ENCODE data around the gene PARVB.
"Not testable (repeated sequence)": the region's sequence is repeated elsewhere in the genome, so short reads cannot be mapped to it uniquely, and the experiment has no call there.

PARVB gene

DNA sequence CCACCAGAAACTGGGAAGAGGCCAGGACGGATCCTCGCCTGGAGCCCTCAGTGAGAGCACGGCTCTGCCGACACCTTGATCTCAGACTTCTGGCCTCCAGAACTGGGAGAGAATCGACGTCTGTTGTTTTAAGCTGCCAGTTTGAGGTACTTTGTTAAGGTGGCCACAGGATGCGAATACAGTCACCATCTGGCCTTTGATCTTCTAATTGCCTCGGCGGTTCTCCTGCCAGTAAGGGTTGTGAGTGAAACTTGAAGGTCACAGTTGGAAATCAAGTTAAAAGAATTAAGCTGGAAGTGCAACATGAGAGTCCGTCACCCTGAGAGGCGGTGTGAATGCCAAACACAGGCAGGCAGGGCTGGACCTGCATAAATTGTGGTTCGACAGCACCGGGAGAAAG lies 27.9 kb downstream of the PARVB start:
- Histone ChIP-seq H3K36me3 (ENCODE audit: control insufficient read depth, insufficient read depth, low read length) (no peaks in the 10 kb centered on the region), H3K4me3 (ENCODE audit: insufficient read depth, low read depth, low read length) (no peak overlapping the region), H3K27ac (ENCODE audit: insufficient read depth, low read depth, low read length, poor library complexity, severe bottlenecking) (no peak overlapping the region), H3K4me1 (ENCODE audit: control insufficient read depth, insufficient read depth, low read length) (peaks cover 13% of the 10 kb centered on the region), H3K9me3 (ENCODE audit: control insufficient read depth, low read length) (no peaks in the 10 kb centered on the region), H3K27me3 (ENCODE audit: control insufficient read depth, insufficient read depth, low read length, poor library complexity, severe bottlenecking) (no peaks in the 10 kb centered on the region)
- WGBS, 2 experiments = 50% methylated on average over 13 of the region's 13 CpGs

GRCh38 chr22:44055805-44056204 lies 31.7 kb downstream of the PARVB start:
- Histone ChIP-seq H3K9me3 (ENCODE audit: control insufficient read depth, low read length) (no peaks in the 10 kb centered on the region), H3K4me1 (ENCODE audit: control insufficient read depth, insufficient read depth, low read length) (peaks cover 11% of the 10 kb centered on the region), H3K4me3 (ENCODE audit: insufficient read depth, low read depth, low read length) (no peak overlapping the region), H3K27me3 (ENCODE audit: control insufficient read depth, insufficient read depth, low read length, poor library complexity, severe bottlenecking) (no peaks in the 10 kb centered on the region), H3K27ac (ENCODE audit: insufficient read depth, low read depth, low read length, poor library complexity, severe bottlenecking) (no peak overlapping the region), H3K36me3 (ENCODE audit: control insufficient read depth, insufficient read depth, low read length) (no peaks in the 10 kb centered on the region)
- 93 to 94% methylated on average over 16 of the region's 16 CpGs for WGBS, 2 experiments

GRCh38 chr22:44056649-44057048 lies 32.5 kb downstream of the PARVB start:
- H3K9me3 ChIP-seq (ENCODE audit: control insufficient read depth, low read length); H3K27ac ChIP-seq (ENCODE audit: insufficient read depth, low read depth, low read length, poor library complexity, severe bottlenecking); H3K4me3 ChIP-seq (ENCODE audit: insufficient read depth, low read depth, low read length); H3K27me3 ChIP-seq (ENCODE audit: control insufficient read depth, insufficient read depth, low read length, poor library complexity, severe bottlenecking); H3K36me3 ChIP-seq (ENCODE audit: control insufficient read depth, insufficient read depth, low read length): not testable (repeated sequence)
- H3K4me1 ChIP-seq (ENCODE audit: control insufficient read depth, insufficient read depth, low read length) = peaks cover 11% of the 10 kb centered on the region
- WGBS, 2 experiments = 74 to 86% methylated on average over 3 to 4 of the region's 4 CpGs

DNA sequence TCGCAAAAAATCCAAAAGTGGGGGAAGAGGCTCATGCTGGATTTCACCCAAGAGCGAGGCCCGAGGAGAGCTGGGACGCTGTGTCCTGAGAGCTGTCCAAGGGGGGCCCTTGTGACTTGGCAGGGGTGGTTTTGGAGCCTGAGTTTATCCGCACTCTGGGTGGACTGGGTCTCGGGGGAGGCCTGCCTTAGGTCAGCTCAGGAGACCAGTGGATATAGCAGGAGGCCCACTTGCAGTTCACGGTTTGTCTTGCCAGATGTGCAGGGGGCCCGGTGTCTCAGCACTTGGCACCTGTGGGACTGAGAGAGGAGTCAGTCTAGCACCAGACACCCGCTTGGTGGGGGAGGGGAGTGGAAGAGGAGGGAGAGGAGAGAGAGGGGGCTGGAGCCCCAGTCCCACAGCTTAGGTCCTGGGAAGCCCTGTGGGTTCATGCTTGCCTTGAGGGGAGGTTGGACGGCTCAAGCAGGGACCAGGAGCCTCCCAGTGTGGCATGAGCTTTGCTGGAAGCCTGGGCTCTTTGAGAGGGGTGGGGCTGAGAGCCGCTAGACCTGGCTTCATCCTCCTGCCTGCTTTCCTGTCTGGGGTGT lies 33.4 kb downstream of the PARVB start:
- H3K27me3 ChIP-seq (ENCODE audit: control insufficient read depth, insufficient read depth, low read length, poor library complexity, severe bottlenecking) = no peaks in the 10 kb centered on the region
- no peak overlapping the region for H3K4me3 ChIP-seq (ENCODE audit: insufficient read depth, low read depth, low read length)
- H3K9me3 ChIP-seq (ENCODE audit: control insufficient read depth, low read length) = no peaks in the 10 kb centered on the region
- H3K36me3 ChIP-seq (ENCODE audit: control insufficient read depth, insufficient read depth, low read length) = no peaks in the 10 kb centered on the region
- H3K4me1 ChIP-seq (ENCODE audit: control insufficient read depth, insufficient read depth, low read length) = peaks cover 8% of the 10 kb centered on the region
- WGBS, 2 experiments = 83 to 86% methylated on average over 11 of the region's 11 CpGs
- H3K27ac ChIP-seq (ENCODE audit: insufficient read depth, low read depth, low read length, poor library complexity, severe bottlenecking) = no peak overlapping the region

DNA sequence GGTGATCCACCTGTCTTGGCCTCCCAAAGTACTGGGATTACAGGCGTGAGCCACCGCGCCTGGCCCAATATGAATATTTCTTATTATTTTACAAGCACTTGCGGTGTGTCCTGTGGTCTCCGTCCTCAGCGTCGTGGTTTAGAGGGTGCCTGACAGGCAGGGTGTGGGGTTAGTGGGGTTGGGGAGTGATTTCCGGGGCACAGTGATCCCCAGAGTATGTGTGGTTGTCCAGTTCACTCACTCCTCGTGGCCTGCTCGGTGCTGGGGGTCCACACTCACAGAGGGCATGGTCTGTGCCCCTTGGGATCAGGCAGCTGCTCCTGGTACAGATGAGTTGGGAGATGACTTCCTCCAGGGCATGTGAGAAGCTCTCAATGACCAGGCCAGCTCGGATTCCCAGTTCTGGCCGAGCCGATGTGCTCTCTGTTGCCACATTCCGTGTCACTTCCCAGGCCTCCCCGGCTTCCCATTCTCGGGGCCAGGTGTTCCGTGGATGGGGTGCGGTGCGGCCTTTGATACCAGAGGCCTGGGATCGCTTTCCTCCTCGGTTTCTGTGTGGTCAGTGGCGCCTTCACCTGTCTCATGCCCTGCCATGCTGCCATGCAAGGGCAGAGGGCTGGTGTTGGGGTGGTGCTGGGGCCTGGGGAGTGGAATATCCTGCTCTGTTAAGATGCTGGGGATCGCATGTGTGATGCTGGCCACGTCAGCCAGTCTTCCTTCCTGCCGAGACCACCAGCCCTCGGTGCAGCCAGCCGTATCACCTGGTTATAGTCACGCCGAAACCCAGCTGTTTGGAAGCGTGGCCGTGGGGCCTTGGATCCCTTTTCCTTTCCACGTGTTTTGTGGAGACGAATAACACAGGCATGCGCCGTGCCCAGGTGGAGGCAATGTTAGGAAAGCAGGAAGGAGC lies 39.6 kb downstream of the PARVB start:
- peaks cover 5% of the 10 kb centered on the region for H3K4me1 ChIP-seq (ENCODE audit: control insufficient read depth, insufficient read depth, low read length)
- H3K27me3 ChIP-seq (ENCODE audit: control insufficient read depth, insufficient read depth, low read length, poor library complexity, severe bottlenecking) = no peaks in the 10 kb centered on the region
- WGBS, 2 experiments = 94 to 96% methylated on average over 35 of the region's 35 CpGs
- no peaks in the 10 kb centered on the region for H3K9me3 ChIP-seq (ENCODE audit: control insufficient read depth, low read length)
- H3K27ac ChIP-seq (ENCODE audit: insufficient read depth, low read depth, low read length, poor library complexity, severe bottlenecking) = no peak overlapping the region
- H3K4me3 ChIP-seq (ENCODE audit: insufficient read depth, low read depth, low read length) = no peak overlapping the region
- no peaks in the 10 kb centered on the region for H3K36me3 ChIP-seq (ENCODE audit: control insufficient read depth, insufficient read depth, low read length)

DNA sequence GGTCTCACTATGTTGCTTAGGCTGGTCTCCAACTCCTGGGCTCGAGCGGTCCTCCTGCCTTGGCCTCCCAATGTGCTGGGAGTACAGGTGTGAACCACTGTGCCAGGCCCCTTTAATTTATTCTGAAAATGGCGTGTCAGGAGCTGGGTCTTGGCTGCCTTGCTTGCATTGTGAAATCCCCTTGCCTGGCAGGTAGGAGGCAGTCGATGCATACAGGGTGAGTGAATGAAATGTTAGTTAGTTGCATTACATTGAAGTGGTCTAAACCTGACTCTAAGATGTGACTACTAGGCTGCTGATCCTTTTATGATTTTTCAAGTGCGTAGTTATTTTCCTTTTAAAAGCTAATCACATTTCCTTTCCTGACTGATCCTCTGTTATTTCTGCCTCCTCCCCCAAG lies 42.9 kb downstream of the PARVB start:
- Histone ChIP-seq H3K27me3 (ENCODE audit: control insufficient read depth, insufficient read depth, low read length, poor library complexity, severe bottlenecking) (no peaks in the 10 kb centered on the region), H3K9me3 (ENCODE audit: control insufficient read depth, low read length) (no peaks in the 10 kb centered on the region)
- 86 to 90% methylated on average over 5 of the region's 5 CpGs for WGBS, 2 experiments

GRCh38 chr22:44067901-44068300 lies 43.8 kb downstream of the PARVB start:
- no peak overlapping the region for H3K27ac ChIP-seq (ENCODE audit: insufficient read depth, low read depth, low read length, poor library complexity, severe bottlenecking)
- no peaks in the 10 kb centered on the region for H3K4me1 ChIP-seq (ENCODE audit: control insufficient read depth, insufficient read depth, low read length)
- WGBS, 2 experiments = 77 to 83% methylated on average over 10 of the region's 10 CpGs
- H3K36me3 ChIP-seq (ENCODE audit: control insufficient read depth, insufficient read depth, low read length) = no peaks in the 10 kb centered on the region
- H3K27me3 ChIP-seq (ENCODE audit: control insufficient read depth, insufficient read depth, low read length, poor library complexity, severe bottlenecking) = no peaks in the 10 kb centered on the region
- no peaks in the 10 kb centered on the region for H3K9me3 ChIP-seq (ENCODE audit: control insufficient read depth, low read length)
- no peak overlapping the region for H3K4me3 ChIP-seq (ENCODE audit: insufficient read depth, low read depth, low read length)

More for the DNA sequence above, 42.9 kb downstream of the PARVB start:
- Histone ChIP-seq H3K36me3 (ENCODE audit: control insufficient read depth, insufficient read depth, low read length) (no peaks in the 10 kb centered on the region), H3K27ac (ENCODE audit: insufficient read depth, low read depth, low read length, poor library complexity, severe bottlenecking) (no peak overlapping the region), H3K4me3 (ENCODE audit: insufficient read depth, low read depth, low read length) (no peak overlapping the region), H3K4me1 (ENCODE audit: control insufficient read depth, insufficient read depth, low read length) (peaks cover 5% of the 10 kb centered on the region)

- no peak overlapping the region for H3K4me3 ChIP-seq (ENCODE audit: insufficient read depth, low read depth, low read length)
Measured at GRCh38 chr22:44068422-44069191, 44.5 kb downstream of the PARVB start.

DNA sequence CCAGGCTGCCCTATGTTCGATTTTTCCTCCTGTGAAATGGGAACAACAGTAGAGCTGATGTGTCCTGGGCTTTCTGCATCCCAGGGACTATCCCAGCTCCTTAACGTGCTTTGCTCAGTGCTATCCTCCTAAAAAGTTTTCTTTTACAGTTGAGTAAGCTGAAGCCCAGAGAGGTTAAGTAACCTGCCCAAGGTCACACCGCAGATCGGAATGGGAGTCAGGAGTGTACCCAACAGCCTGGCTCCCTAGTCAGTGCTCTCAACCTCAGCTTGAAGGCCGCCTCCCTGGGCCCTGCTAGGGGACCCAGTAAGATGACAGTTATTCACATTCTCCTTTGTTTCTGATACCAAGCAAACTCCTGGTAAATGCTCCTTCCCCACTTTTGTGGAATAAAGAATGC lies 45.9 kb downstream of the PARVB start:
- no peaks in the 10 kb centered on the region for H3K9me3 ChIP-seq (ENCODE audit: control insufficient read depth, low read length)
- peaks cover 13% of the 10 kb centered on the region for H3K4me1 ChIP-seq (ENCODE audit: control insufficient read depth, insufficient read depth, low read length)
- H3K36me3 ChIP-seq (ENCODE audit: control insufficient read depth, insufficient read depth, low read length) = no peaks in the 10 kb centered on the region
- no peak overlapping the region for H3K4me3 ChIP-seq (ENCODE audit: insufficient read depth, low read depth, low read length)
- 97% methylated on average over 5 of the region's 5 CpGs for WGBS, 2 experiments
- no peak overlapping the region for H3K27ac ChIP-seq (ENCODE audit: insufficient read depth, low read depth, low read length, poor library complexity, severe bottlenecking)
- H3K27me3 ChIP-seq (ENCODE audit: control insufficient read depth, insufficient read depth, low read length, poor library complexity, severe bottlenecking) = no peaks in the 10 kb centered on the region

More at GRCh38 chr22:44068422-44069191, 44.5 kb downstream of the PARVB start:
- 93 to 94% methylated on average over 30 of the region's 30 CpGs for WGBS, 2 experiments
- Histone ChIP-seq H3K9me3 (ENCODE audit: control insufficient read depth, low read length) (no peaks in the 10 kb centered on the region), H3K36me3 (ENCODE audit: control insufficient read depth, insufficient read depth, low read length) (no peaks in the 10 kb centered on the region), H3K27ac (ENCODE audit: insufficient read depth, low read depth, low read length, poor library complexity, severe bottlenecking) (no peak overlapping the region), H3K4me1 (ENCODE audit: control insufficient read depth, insufficient read depth, low read length) (no peaks in the 10 kb centered on the region), H3K27me3 (ENCODE audit: control insufficient read depth, insufficient read depth, low read length, poor library complexity, severe bottlenecking) (no peaks in the 10 kb centered on the region)

DNA sequence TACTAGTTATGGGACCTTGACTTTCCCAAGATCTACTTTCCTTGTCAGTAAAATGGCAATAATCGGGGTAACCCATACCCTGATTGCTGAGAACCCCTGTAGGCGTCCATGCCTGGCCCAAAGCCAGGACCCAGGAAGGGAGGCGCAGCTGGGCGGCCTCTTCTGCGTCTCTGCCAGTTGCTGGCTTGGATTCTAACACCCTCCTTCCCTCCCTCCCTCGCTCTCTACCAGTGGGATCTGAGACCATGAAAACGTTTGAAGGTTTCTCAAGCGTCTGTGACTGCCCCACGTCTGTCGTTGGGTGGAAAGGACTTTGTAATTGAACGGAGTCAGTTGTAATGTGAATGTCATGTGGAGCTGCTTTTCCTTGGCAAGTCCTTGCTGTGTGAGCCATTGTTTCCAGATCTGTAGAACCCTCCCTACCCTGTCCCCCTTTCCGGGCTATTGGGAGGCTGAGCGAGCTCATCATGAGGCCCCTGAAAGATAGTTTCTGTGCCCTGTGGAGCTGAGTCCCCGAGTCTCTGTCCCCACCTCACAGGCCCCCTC lies 47.8 kb downstream of the PARVB start:
- Histone ChIP-seq H3K36me3 (ENCODE audit: control insufficient read depth, insufficient read depth, low read length) (no peaks in the 10 kb centered on the region), H3K4me1 (ENCODE audit: control insufficient read depth, insufficient read depth, low read length) (peaks cover 13% of the 10 kb centered on the region), H3K27me3 (ENCODE audit: control insufficient read depth, insufficient read depth, low read length, poor library complexity, severe bottlenecking) (no peaks in the 10 kb centered on the region), H3K9me3 (ENCODE audit: control insufficient read depth, low read length) (no peaks in the 10 kb centered on the region), H3K4me3 (ENCODE audit: insufficient read depth, low read depth, low read length) (no peak overlapping the region), H3K27ac (ENCODE audit: insufficient read depth, low read depth, low read length, poor library complexity, severe bottlenecking) (no peak overlapping the region)
- WGBS, 2 experiments = 87 to 89% methylated on average over 14 of the region's 14 CpGs
